Astrocyte (in vitro differentiated cells and primary cell): ENCODE measurements around the gene MYCBP2. TPM values are rescaled to one million over a fixed set of nuclear protein-coding genes. Genes with fewer than 3 reads are reported as not detected.

Source experiments
- DNase-seq: peaks from one replicate; pipeline ENCODE4 v3.0.0-alpha.2; 2010; ENCODE audit warnings: low read depth
- FAIRE-seq: peaks from 2 replicates; lab custom pipeline; 2011; peaks lifted over from hg19 to GRCh38; lab: Jason Lieb, UNC
- H2AFZ ChIP-seq: 2 replicates; pipeline ENCODE4 v1.6.0; 2012; ENCODE audit warnings: low read depth, low read length, inconsistent platforms
- H3K27ac ChIP-seq: 2 replicates; pipeline ENCODE4 v1.5.1; 2011; ENCODE audit warnings: low read depth, low read length, inconsistent platforms
- H3K27me3 ChIP-seq: 2 replicates; pipeline ENCODE4 v1.6.0; 2011; ENCODE audit warnings: low read length, inconsistent platforms; ENCODE audit not compliant: insufficient read depth
- H3K36me3 ChIP-seq: 2 replicates; pipeline ENCODE4 v1.5.1; 2011; ENCODE audit warnings: low read length, inconsistent platforms; ENCODE audit not compliant: insufficient read depth
- H3K4me1 ChIP-seq: 2 replicates; pipeline ENCODE4 v1.5.1; 2011; ENCODE audit warnings: low read length, inconsistent platforms; ENCODE audit not compliant: insufficient read depth
- H3K4me2 ChIP-seq: 2 replicates; pipeline ENCODE4 v1.6.0; 2012; ENCODE audit warnings: low read length, inconsistent platforms
- H3K4me3 ChIP-seq: 2 replicates; pipeline ENCODE4 v1.5.1; 2011; ENCODE audit warnings: low read depth, mild to moderate bottlenecking, low read length, inconsistent platforms; ENCODE audit not compliant: insufficient read depth
- H3K79me2 ChIP-seq: 2 replicates; pipeline ENCODE4 v1.6.0; 2012; ENCODE audit warnings: mild to moderate bottlenecking, low read length, inconsistent platforms; ENCODE audit not compliant: insufficient read depth
- H3K9ac ChIP-seq: 2 replicates; pipeline ENCODE4 v1.6.0; 2012; ENCODE audit warnings: mild to moderate bottlenecking, low read length, inconsistent platforms
- H3K9me3 ChIP-seq: 2 replicates; pipeline ENCODE4 v1.5.1; 2012; ENCODE audit warnings: low read depth, mild to moderate bottlenecking, low read length, inconsistent platforms; ENCODE audit not compliant: insufficient read depth
- H4K20me1 ChIP-seq: 2 replicates; pipeline ENCODE4 v1.6.0; 2012; ENCODE audit warnings: low read length, inconsistent platforms; ENCODE audit not compliant: insufficient read depth
- H3K27ac Mint-ChIP-seq: one replicate; pipeline ENCODE4 v1.8.0; 2021; ENCODE audit warnings: mild to moderate bottlenecking, mixed read lengths; ENCODE audit not compliant: unreplicated experiment
- H3K27me3 Mint-ChIP-seq: one replicate; pipeline ENCODE4 v1.8.0; 2021; ENCODE audit warnings: low read depth, mixed read lengths; ENCODE audit not compliant: unreplicated experiment
- H3K36me3 Mint-ChIP-seq: one replicate; pipeline ENCODE4 v1.8.0; 2021; ENCODE audit warnings: low read depth, mixed read lengths; ENCODE audit not compliant: unreplicated experiment
- H3K4me1 Mint-ChIP-seq: one replicate; pipeline ENCODE4 v1.8.0; 2021; ENCODE audit warnings: low read depth, mixed read lengths; ENCODE audit not compliant: unreplicated experiment
- H3K4me3 Mint-ChIP-seq: one replicate; pipeline ENCODE4 v1.8.0; 2021; ENCODE audit warnings: mild to moderate bottlenecking, moderate library complexity, mixed read lengths; ENCODE audit not compliant: unreplicated experiment
- H3K9me3 Mint-ChIP-seq: one replicate; pipeline ENCODE4 v1.8.0; 2021; ENCODE audit warnings: mild to moderate bottlenecking, mixed read lengths; ENCODE audit not compliant: unreplicated experiment
- CTCF ChIP-seq: IDR thresholded peaks from 2 replicates; pipeline ENCODE4 v1.5.1; 2011; ENCODE audit warnings: low read depth, mild to moderate bottlenecking, inconsistent platforms, low read length, moderate library complexity; ENCODE audit not compliant: insufficient read depth
- EZH2 ChIP-seq: IDR thresholded peaks from 2 replicates; pipeline ENCODE4 v1.6.1; 2012; ENCODE audit warnings: mild to moderate bottlenecking, low read length, inconsistent platforms; ENCODE audit not compliant: insufficient read depth
- total RNA-seq: library from RNA; stranded (reverse); gene quantifications from 2 replicates; pipeline ENCODE4 v1.2.1, GENCODE V29; 2021

The MYCBP2 gene
- total RNA-seq, 1 donor from 2014 or later = 72.3 TPM

GRCh38 chr13:77034881-77035280, 292.0 kb downstream of the MYCBP2 start:
- TF ChIP-seq CTCF = no peak
- Histone ChIP-seq H3K9ac (no peak overlapping the region), H3K4me1 (peaks cover 3% of the 10 kb centered on the region), H3K27ac (no peak overlapping the region), H2AFZ (no peak overlapping the region), H3K36me3 (no peaks in the 10 kb centered on the region), H3K4me2 (peak overlapping the region; percentile 33), H4K20me1 (no peaks in the 10 kb centered on the region), H3K27me3 (no peaks in the 10 kb centered on the region), H3K9me3 (no peaks in the 10 kb centered on the region), H3K4me3 (no peak overlapping the region), H3K79me2 (no peaks in the 10 kb centered on the region)
- Mint-ChIP-seq H3K4me3 (no peak overlapping the region), H3K4me1 (peaks cover 4% of the 10 kb centered on the region), H3K9me3 (peaks cover 3% of the 10 kb centered on the region), H3K27ac (no peak overlapping the region), H3K27me3 (no peaks in the 10 kb centered on the region), H3K36me3 (peaks cover 4% of the 10 kb centered on the region)
- DNase-seq = no peak
- FAIRE-seq = peak; percentile 23

- Mint-ChIP-seq H3K4me3 (no peak overlapping the region), H3K4me1 (peaks cover 4% of the 10 kb centered on the region), H3K36me3 (peaks cover 4% of the 10 kb centered on the region), H3K27me3 (no peaks in the 10 kb centered on the region), H3K27ac (no peak overlapping the region), H3K9me3 (no peaks in the 10 kb centered on the region)
- H3K36me3 ChIP-seq = no peaks in the 10 kb centered on the region
- no peak overlapping the region for H2AFZ ChIP-seq
- peaks cover 3% of the 10 kb centered on the region for H3K4me1 ChIP-seq
- H3K27me3 ChIP-seq = no peaks in the 10 kb centered on the region
- DNase-seq = no peak
- H3K9ac ChIP-seq = no peak overlapping the region
- no peaks in the 10 kb centered on the region for H3K9me3 ChIP-seq
- H3K27ac ChIP-seq = no peak overlapping the region
- no peaks in the 10 kb centered on the region for H3K79me2 ChIP-seq
- peak; percentile 45 for FAIRE-seq
- H4K20me1 ChIP-seq = no peaks in the 10 kb centered on the region
- TF ChIP-seq EZH2 (no peak), CTCF (no peak)
- no peak overlapping the region for H3K4me3 ChIP-seq
- H3K4me2 ChIP-seq = no peak overlapping the region
Measured at GRCh38 chr13:77033717-77034302, 293.1 kb downstream of the MYCBP2 start.

GRCh38 chr13:77031656-77032243, 295.1 kb downstream of the MYCBP2 start:
- H2AFZ ChIP-seq = no peak overlapping the region
- H3K79me2 ChIP-seq = no peaks in the 10 kb centered on the region
- H3K9me3 ChIP-seq = no peaks in the 10 kb centered on the region
- H3K9me3 Mint-ChIP-seq = no peaks in the 10 kb centered on the region
- H3K27me3 ChIP-seq = no peaks in the 10 kb centered on the region
- no peak for FAIRE-seq
- no peak overlapping the region for H3K27ac ChIP-seq
- H3K36me3 ChIP-seq = no peaks in the 10 kb centered on the region
- peaks cover 3% of the 10 kb centered on the region for H3K36me3 Mint-ChIP-seq
- peaks cover 14% of the 10 kb centered on the region for H3K4me1 Mint-ChIP-seq
- no peak overlapping the region for H3K27ac Mint-ChIP-seq
- no peak overlapping the region for H3K4me3 Mint-ChIP-seq
- no peak overlapping the region for H3K4me3 ChIP-seq
- no peak for TF ChIP-seq CTCF
- no peak for TF ChIP-seq EZH2
- no peaks in the 10 kb centered on the region for H3K27me3 Mint-ChIP-seq
- DNase-seq = no peak
- peaks cover 12% of the 10 kb centered on the region for H3K4me1 ChIP-seq
- no peaks in the 10 kb centered on the region for H4K20me1 ChIP-seq
- H3K4me2 ChIP-seq = no peak overlapping the region
- H3K9ac ChIP-seq = no peak overlapping the region
